Measurements from ENCODE around the gene DUS4L.

DNA sequence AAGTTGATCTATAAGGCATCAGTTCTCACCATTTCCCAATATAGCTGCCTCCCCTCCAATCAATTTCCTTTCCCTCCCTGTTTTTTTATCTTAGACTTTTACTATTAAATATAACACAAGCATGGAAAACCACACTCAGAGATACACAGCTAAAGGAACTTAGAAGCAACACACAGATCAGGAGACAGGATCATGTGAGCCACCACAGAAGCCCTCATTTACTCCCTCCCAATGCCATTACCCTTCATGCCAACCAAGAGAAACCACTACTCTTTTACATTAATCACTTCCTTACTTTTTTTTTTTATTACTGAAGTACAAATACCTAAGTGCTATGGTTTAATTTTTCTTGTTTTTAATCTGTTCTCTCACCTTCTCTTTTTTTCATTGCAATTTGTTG lies 33.0 kb upstream of the DUS4L start:
- TF ChIP-seq TAF1 (IDR thresholded peaks at IDR 0.05; ENCODE audit: borderline replicate concordance, insufficient read depth, low read length) (no peak), POLR2AphosphoS5 (IDR thresholded peaks at IDR 0.05; ENCODE audit: low read depth, low read length) (no peak), SIN3A (IDR thresholded peaks at IDR 0.05; ENCODE audit: borderline replicate concordance, insufficient read depth, low read length) (no peak)
- TF ChIP-seq, protein P1, sequence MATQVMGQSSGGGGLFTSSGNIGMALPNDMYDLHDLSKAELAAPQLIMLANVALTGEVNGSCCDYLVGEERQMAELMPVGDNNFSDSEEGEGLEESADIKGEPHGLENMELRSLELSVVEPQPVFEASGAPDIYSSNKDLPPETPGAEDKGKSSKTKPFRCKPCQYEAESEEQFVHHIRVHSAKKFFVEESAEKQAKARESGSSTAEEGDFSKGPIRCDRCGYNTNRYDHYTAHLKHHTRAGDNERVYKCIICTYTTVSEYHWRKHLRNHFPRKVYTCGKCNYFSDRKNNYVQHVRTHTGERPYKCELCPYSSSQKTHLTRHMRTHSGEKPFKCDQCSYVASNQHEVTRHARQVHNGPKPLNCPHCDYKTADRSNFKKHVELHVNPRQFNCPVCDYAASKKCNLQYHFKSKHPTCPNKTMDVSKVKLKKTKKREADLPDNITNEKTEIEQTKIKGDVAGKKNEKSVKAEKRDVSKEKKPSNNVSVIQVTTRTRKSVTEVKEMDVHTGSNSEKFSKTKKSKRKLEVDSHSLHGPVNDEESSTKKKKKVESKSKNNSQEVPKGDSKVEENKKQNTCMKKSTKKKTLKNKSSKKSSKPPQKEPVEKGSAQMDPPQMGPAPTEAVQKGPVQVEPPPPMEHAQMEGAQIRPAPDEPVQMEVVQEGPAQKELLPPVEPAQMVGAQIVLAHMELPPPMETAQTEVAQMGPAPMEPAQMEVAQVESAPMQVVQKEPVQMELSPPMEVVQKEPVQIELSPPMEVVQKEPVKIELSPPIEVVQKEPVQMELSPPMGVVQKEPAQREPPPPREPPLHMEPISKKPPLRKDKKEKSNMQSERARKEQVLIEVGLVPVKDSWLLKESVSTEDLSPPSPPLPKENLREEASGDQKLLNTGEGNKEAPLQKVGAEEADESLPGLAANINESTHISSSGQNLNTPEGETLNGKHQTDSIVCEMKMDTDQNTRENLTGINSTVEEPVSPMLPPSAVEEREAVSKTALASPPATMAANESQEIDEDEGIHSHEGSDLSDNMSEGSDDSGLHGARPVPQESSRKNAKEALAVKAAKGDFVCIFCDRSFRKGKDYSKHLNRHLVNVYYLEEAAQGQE (IDR thresholded peaks at IDR 0.05; ENCODE audit: insufficient read depth in 1 of 2, low read depth in 2 of 2, low read length in 2 of 2): no peak

Data from PFSK-1 (cell line).